Lower lobe of right lung (tissue), 2 donors: ENCODE results near the gene PTPN14. TPM values are rescaled to one million over a fixed set of nuclear protein-coding genes. Genes with fewer than 3 reads are reported as not detected.

Experiments
- ATAC-seq, 2 donors: fragments of 200-7000 bp; cut with Tn5 transposase; one replicate each; pipeline ENCODE4 v1.9.1; 2020 to 2022; ENCODE audit warnings: mild to moderate bottlenecking in 2 of 2, moderate library complexity in 2 of 2
- DNase-seq: peaks from one replicate; pipeline ENCODE4 v3.0.0-alpha.2; 2020
- H3K27ac ChIP-seq: fragments of 200-600 bp; one replicate; pipeline ENCODE4 v1.8.0; 2022
- H3K27me3 ChIP-seq: fragments of 200-600 bp; one replicate; pipeline ENCODE4 v1.8.0; 2022; ENCODE audit warnings: low read depth
- H3K36me3 ChIP-seq: fragments of 200-600 bp; one replicate; pipeline ENCODE4 v1.8.0; 2022; ENCODE audit warnings: mild to moderate bottlenecking
- H3K4me1 ChIP-seq: fragments of 200-600 bp; one replicate; pipeline ENCODE4 v1.8.0; 2022
- H3K4me3 ChIP-seq: fragments of 200-600 bp; one replicate; pipeline ENCODE4 v1.8.0; 2022; ENCODE audit warnings: mild to moderate bottlenecking
- H3K9me3 ChIP-seq: fragments of 200-600 bp; one replicate; pipeline ENCODE4 v1.8.0; 2022
- CTCF ChIP-seq: fragments of 200-600 bp; IDR thresholded peaks from one replicate; pipeline ENCODE4 v1.8.0; 2022; ENCODE audit warnings: antibody characterized with exemption, mild to moderate bottlenecking
- intact Hi-C: fragments of 100-400 bp; cut with DNase I; formaldehyde crosslinking; loops from one replicate; pipeline ENCODE4 v1.11.0; 2022
- total RNA-seq: library from RNA; stranded (reverse); fragmentation: NEBNext Ultra II Directional; extraction: Animal tissue kit (Norgen Biotek cat#: 25700); gene quantifications from one replicate; pipeline ENCODE4 v1.2.1, GENCODE V29; 2021
- donor health status: DM: no; HTN: yes; CAD: no; lungs with severe emphysema.

Gene PTPN14
- total RNA-seq, 1 donor from 2014 or later, result 34.1 TPM

GRCh38 chr1:214377485-214377884, 173.9 kb downstream of the PTPN14 start:
- Histone ChIP-seq H3K36me3 (peaks cover 20% of the 10 kb centered on the region), H3K4me1 (no peaks in the 10 kb centered on the region), H3K27ac (no peak overlapping the region), H3K4me3 (no peak overlapping the region), H3K9me3 (no peaks in the 10 kb centered on the region), H3K27me3 (no peaks in the 10 kb centered on the region)
- no peak for ATAC-seq
- intact Hi-C loops, result no loop called here
- TF ChIP-seq CTCF, result no peak
- no peak for DNase-seq

GRCh38 chr1:214372092-214372491, 179.3 kb downstream of the PTPN14 start:
- intact Hi-C loops, result no loop called here
- H3K9me3 ChIP-seq, result no peaks in the 10 kb centered on the region
- no peaks in the 10 kb centered on the region for H3K27me3 ChIP-seq
- H3K27ac ChIP-seq, result no peak overlapping the region
- H3K4me3 ChIP-seq, result no peak overlapping the region
- H3K4me1 ChIP-seq, result no peaks in the 10 kb centered on the region
- ATAC-seq, result no peak
- no peak for TF ChIP-seq CTCF
- H3K36me3 ChIP-seq, result peaks cover 29% of the 10 kb centered on the region
- DNase-seq, result no peak

- intact Hi-C loops, result no loop called here
- Histone ChIP-seq H3K4me1 (no peaks in the 10 kb centered on the region), H3K27ac (no peak overlapping the region), H3K36me3 (peaks cover 25% of the 10 kb centered on the region), H3K27me3 (no peaks in the 10 kb centered on the region), H3K9me3 (no peaks in the 10 kb centered on the region), H3K4me3 (no peak overlapping the region)
- ATAC-seq (no peak), DNase-seq (no peak)
- TF ChIP-seq CTCF, result no peak
These were observed 180.8 kb downstream of the PTPN14 start for GRCh38 chr1:214370615-214371014.

GRCh38 chr1:214369364-214369763, 182.0 kb downstream of the PTPN14 start:
- DNase-seq (no peak), ATAC-seq (no peak)
- Histone ChIP-seq H3K4me1 (no peaks in the 10 kb centered on the region), H3K36me3 (peaks cover 26% of the 10 kb centered on the region), H3K9me3 (no peaks in the 10 kb centered on the region), H3K27me3 (no peaks in the 10 kb centered on the region), H3K4me3 (no peak overlapping the region), H3K27ac (no peak overlapping the region)
- intact Hi-C loops, result no loop called here
- no peak for TF ChIP-seq CTCF

GRCh38 chr1:214367841-214368240, 183.6 kb downstream of the PTPN14 start:
- DNase-seq (no peak), ATAC-seq (no peak)
- Histone ChIP-seq H3K27ac (no peak overlapping the region), H3K27me3 (no peaks in the 10 kb centered on the region), H3K4me1 (no peaks in the 10 kb centered on the region), H3K36me3 (peaks cover 39% of the 10 kb centered on the region), H3K4me3 (no peak overlapping the region), H3K9me3 (no peaks in the 10 kb centered on the region)
- intact Hi-C loops, result no loop called here
- TF ChIP-seq CTCF, result no peak

GRCh38 chr1:214364786-214365295, 186.6 kb downstream of the PTPN14 start:
- ATAC-seq, result no peak
- intact Hi-C loops, result no loop called here
- Histone ChIP-seq H3K4me1 (no peaks in the 10 kb centered on the region), H3K4me3 (no peak overlapping the region), H3K27me3 (no peaks in the 10 kb centered on the region), H3K36me3 (peaks cover 44% of the 10 kb centered on the region), H3K9me3 (no peaks in the 10 kb centered on the region), H3K27ac (no peak overlapping the region)
- DNase-seq, result no peak
- no peak for TF ChIP-seq CTCF
